Neutrophil (primary cell): ENCODE data around the gene PTX4.

ENCODE experiments used
- H3K27ac ChIP-seq: fragments of 200-600 bp; sonication (generic); 2 replicates; pipeline ENCODE4 v1.5.1; 2016; ENCODE audit warnings: mild to moderate bottlenecking, moderate library complexity
- H3K27me3 ChIP-seq: fragments of 200-600 bp; sonication (generic); 2 replicates; pipeline ENCODE4 v1.6.0; 2016; ENCODE audit warnings: mild to moderate bottlenecking
- H3K36me3 ChIP-seq: fragments of 200-600 bp; sonication (generic); 2 replicates; pipeline ENCODE4 v1.5.1; 2017
- H3K4me1 ChIP-seq, 2 experiments: fragments of 200-600 bp in 1 of 2; sonication (generic) in 1 of 2; 1 replicate in 1 of 2; 2 replicates in 1 of 2; pipeline versions ENCODE4 v1.5.1 to v1.6.1; 2013 to 2016; ENCODE audit warnings: low read depth in 1 of 2, low read length in 1 of 2, mild to moderate bottlenecking in 1 of 2, moderate library complexity in 1 of 2; ENCODE audit not compliant: control insufficient read depth in 1 of 2, insufficient read depth in 1 of 2
- H3K4me3 ChIP-seq, 2 experiments: fragments of 200-600 bp in 1 of 2; sonication (generic) in 1 of 2; 1 replicate in 1 of 2; 2 replicates in 1 of 2; pipeline ENCODE4 v1.5.1; 2013 to 2016; ENCODE audit warnings: low read depth in 1 of 2, low read length in 1 of 2, mild to moderate bottlenecking in 1 of 2, moderate library complexity in 1 of 2
- H3K9me3 ChIP-seq: fragments of 200-600 bp; sonication (generic); 2 replicates; pipeline ENCODE4 v1.5.1; 2016
- CTCF ChIP-seq: fragments of 200-600 bp; sonication (generic); IDR thresholded peaks from 2 replicates; pipeline ENCODE4 v1.5.1; 2016; ENCODE audit warnings: antibody characterized with exemption

The PTX4 gene

GRCh38 chr16:1495889-1496262, 7.1 kb upstream of the PTX4 start:
- Histone ChIP-seq H3K27ac (no peak overlapping the region), H3K4me3 (no peak overlapping the region), H3K4me1 (peaks cover 14 to 15% of the 10 kb centered on the region in 2 experiments), H3K27me3 (no peaks in the 10 kb centered on the region), H3K9me3 (no peaks in the 10 kb centered on the region), H3K36me3 (peaks cover 44% of the 10 kb centered on the region)
- no peak for TF ChIP-seq CTCF

GRCh38 chr16:1495211-1495888, 6.6 kb upstream of the PTX4 start:
- no peak overlapping the region for H3K27ac ChIP-seq
- no peaks in the 10 kb centered on the region for H3K9me3 ChIP-seq
- H3K36me3 ChIP-seq, result peaks cover 39% of the 10 kb centered on the region
- no peak overlapping the region for H3K4me3 ChIP-seq
- TF ChIP-seq CTCF, result no peak
- H3K27me3 ChIP-seq, result no peaks in the 10 kb centered on the region
- peaks cover 14 to 15% of the 10 kb centered on the region in 2 experiments for H3K4me1 ChIP-seq

GRCh38 chr16:1494711-1495110, 6.0 kb upstream of the PTX4 start:
- peaks cover 33% of the 10 kb centered on the region for H3K36me3 ChIP-seq
- no peak overlapping the region for H3K4me3 ChIP-seq
- H3K9me3 ChIP-seq, result no peaks in the 10 kb centered on the region
- H3K27ac ChIP-seq, result no peak overlapping the region
- no peak for TF ChIP-seq CTCF
- no peaks in the 10 kb centered on the region for H3K27me3 ChIP-seq
- peaks cover 14 to 15% of the 10 kb centered on the region in 2 experiments for H3K4me1 ChIP-seq

GRCh38 chr16:1494129-1494640, 5.4 kb upstream of the PTX4 start:
- Histone ChIP-seq H3K27ac (no peak overlapping the region), H3K4me3 (peak overlapping the region; percentile 73 to 90), H3K27me3 (no peaks in the 10 kb centered on the region), H3K9me3 (no peaks in the 10 kb centered on the region), H3K4me1 (peaks cover 15% of the 10 kb centered on the region in 2 experiments), H3K36me3 (peaks cover 27% of the 10 kb centered on the region)
- TF ChIP-seq CTCF, result no peak

GRCh38 chr16:1493746-1494094, 5.0 kb upstream of the PTX4 start:
- peak overlapping the region; percentile 73 to 90 for H3K4me3 ChIP-seq
- no peak for TF ChIP-seq CTCF
- H3K4me1 ChIP-seq, result peaks cover 20% of the 10 kb centered on the region in 2 experiments
- H3K9me3 ChIP-seq, result no peaks in the 10 kb centered on the region
- peaks cover 23% of the 10 kb centered on the region for H3K36me3 ChIP-seq
- H3K27ac ChIP-seq, result peak overlapping the region; percentile 87
- H3K27me3 ChIP-seq, result no peaks in the 10 kb centered on the region
